HG03064 (cell line): ENCODE data around the gene FOXL1.

Source experiments
- ATAC-seq: cut with Tn5 transposase; IDR thresholded peaks from one replicate; pipeline ENCODE4 v1.9.1; 2021; ENCODE audit warnings: low read depth; ENCODE audit not compliant: unreplicated experiment

FOXL1 gene

GRCh38 chr16:86547286-86547685 lies 31.1 kb upstream of the FOXL1 start:
- no peak for ATAC-seq

GRCh38 chr16:86549076-86549892 lies 29.1 kb upstream of the FOXL1 start:
- ATAC-seq: no peak

- no peak for ATAC-seq
Observed at GRCh38 chr16:86549893-86550190, 28.5 kb upstream of the FOXL1 start.

- ATAC-seq: no peak
Observed at GRCh38 chr16:86550281-86550680, 28.1 kb upstream of the FOXL1 start.

GRCh38 chr16:86553356-86553755 lies 25.0 kb upstream of the FOXL1 start:
- no peak for ATAC-seq

GRCh38 chr16:86554599-86554916 lies 23.8 kb upstream of the FOXL1 start:
- ATAC-seq: no peak

GRCh38 chr16:86554917-86555703 lies 23.2 kb upstream of the FOXL1 start, which contains the start of gene MTHFSD:
Gene MTHFSD (minus strand): TSS chr16:86555235. CDS start chr16:86555184, 51 bp downstream.
- peak; percentile 60 for ATAC-seq

GRCh38 chr16:86555704-86556075 lies 22.7 kb upstream of the FOXL1 start:
- ATAC-seq: no peak

- no peak for ATAC-seq
Observed at GRCh38 chr16:86556576-86556975, 21.8 kb upstream of the FOXL1 start.

- ATAC-seq: no peak
Observed at GRCh38 chr16:86557587-86557986, 20.8 kb upstream of the FOXL1 start.

- no peak for ATAC-seq
Observed at GRCh38 chr16:86558355-86559193, 19.8 kb upstream of the FOXL1 start.

- no peak for ATAC-seq
Observed at GRCh38 chr16:86559802-86560305, 18.5 kb upstream of the FOXL1 start.

GRCh38 chr16:86562356-86562755 lies 16.0 kb upstream of the FOXL1 start:
- no peak for ATAC-seq

GRCh38 chr16:86563469-86564345 lies 14.6 kb upstream of the FOXL1 start:
- no peak for ATAC-seq

- ATAC-seq: no peak
Observed at GRCh38 chr16:86565181-86565631, 13.1 kb upstream of the FOXL1 start.

GRCh38 chr16:86565644-86566511 lies 12.5 kb upstream of the FOXL1 start:
- no peak for ATAC-seq

- ATAC-seq: no peak
Observed at GRCh38 chr16:86566601-86566965, 11.8 kb upstream of the FOXL1 start, which contains the start of gene FOXC2. Gene FOXC2 (plus strand): TSS chr16:86566829. CDS start chr16:86567336, 507 bp downstream.

GRCh38 chr16:86566966-86567700 lies 11.2 kb upstream of the FOXL1 start:
- no peak for ATAC-seq
